NCI-H1930 (cell line): ENCODE results near the gene HOXA4.

ENCODE experiments used
- DNase-seq, 2 experiments: peaks; one replicate each; lab custom pipeline; 2025; lab: John Stamatoyannopoulos, UW

HOXA4 gene

GRCh38 chr7:27130540-27131389 lies at the start of gene HOXA4:
Gene HOXA4, minus strand, starts transcription at chr7:27130757. Its CDS starts 24 bp downstream, at chr7:27130733.
- peak; percentile 66 to 83 for DNase-seq

- DNase-seq, result no peak
Measured at GRCh38 chr7:27179503-27180430, 49.2 kb upstream of the HOXA4 start.

- no peak for DNase-seq
Measured at GRCh38 chr7:27179030-27179429, 48.5 kb upstream of the HOXA4 start.

GRCh38 chr7:27178366-27178765 lies 47.8 kb upstream of the HOXA4 start:
- no peak for DNase-seq

GRCh38 chr7:27177795-27178320 lies 47.3 kb upstream of the HOXA4 start:
- no peak for DNase-seq

- DNase-seq, result no peak
Measured at GRCh38 chr7:27176962-27177794, 46.6 kb upstream of the HOXA4 start.

- DNase-seq, result no peak
Measured at GRCh38 chr7:27176524-27176845, 45.9 kb upstream of the HOXA4 start.

GRCh38 chr7:27175626-27176523 lies 45.3 kb upstream of the HOXA4 start:
- no peak for DNase-seq

- no peak for DNase-seq
Measured at GRCh38 chr7:27174874-27175625, 44.5 kb upstream of the HOXA4 start.

GRCh38 chr7:27173956-27174873 lies 43.7 kb upstream of the HOXA4 start, which contains the start of gene HOXA10:
Gene HOXA10, minus strand, starts transcription at chr7:27174320. Its CDS starts 14 bp downstream, at chr7:27174306.
- DNase-seq, result peak; percentile 20 to 54

GRCh38 chr7:27173511-27173955 lies 43.0 kb upstream of the HOXA4 start:
- peak in 1 of 2 experiments; percentile 24 for DNase-seq

- DNase-seq, result no peak
Measured at GRCh38 chr7:27172823-27173510, 42.4 kb upstream of the HOXA4 start.

- DNase-seq, result no peak
Measured at GRCh38 chr7:27172315-27172774, 41.8 kb upstream of the HOXA4 start.

GRCh38 chr7:27171637-27172314 lies 41.2 kb upstream of the HOXA4 start:
- peak in 1 of 2 experiments; percentile 30 for DNase-seq

- no peak for DNase-seq
Measured at GRCh38 chr7:27171325-27171636, 40.7 kb upstream of the HOXA4 start.

GRCh38 chr7:27170426-27171324 lies 40.1 kb upstream of the HOXA4 start:
- no peak for DNase-seq
